Fibroblast of lung (primary cell): ENCODE data around the gene CAMTA1.

Experiments used
- EZH2 ChIP-seq: IDR thresholded peaks from 2 replicates; pipeline ENCODE4 v1.5.1; 2012; ENCODE audit warnings: low read length, control low read depth, mild to moderate bottlenecking; ENCODE audit errors: missing control alignments
- TF ChIP-seq, protein P1 (sequence below), 2 donors: IDR thresholded peaks in 1 of 2; conservative IDR thresholded peaks in 1 of 2; 1 replicate in 1 of 2; 2 replicates in 1 of 2; pipeline ENCODE4 v1.5.1; 2011 to 2012; ENCODE audit warnings: low read length in 2 of 2, control low read depth in 1 of 2, inconsistent platforms in 1 of 2, low read depth in 1 of 2, mild to moderate bottlenecking in 1 of 2

DNA sequence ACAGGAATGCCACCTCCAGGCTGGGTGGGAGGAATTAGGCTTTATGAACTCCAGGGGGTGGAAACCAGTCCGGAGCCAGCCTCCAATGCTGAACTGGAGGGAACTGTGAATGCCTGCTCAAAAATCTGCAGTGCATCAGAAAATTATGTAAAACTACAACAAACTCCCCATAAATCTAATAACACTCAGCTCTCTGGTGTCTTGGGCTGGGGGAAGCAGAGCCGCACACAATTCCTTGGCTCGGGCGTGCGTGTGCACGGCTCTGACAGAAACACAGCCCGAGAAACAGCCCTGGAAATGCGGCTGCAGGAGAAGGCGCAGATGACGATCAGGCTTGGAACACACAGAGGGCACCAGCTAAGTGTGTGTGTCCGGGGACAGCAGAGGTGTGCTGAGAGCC lies 858.3 kb downstream of the CAMTA1 start:
- TF ChIP-seq, protein P1, sequence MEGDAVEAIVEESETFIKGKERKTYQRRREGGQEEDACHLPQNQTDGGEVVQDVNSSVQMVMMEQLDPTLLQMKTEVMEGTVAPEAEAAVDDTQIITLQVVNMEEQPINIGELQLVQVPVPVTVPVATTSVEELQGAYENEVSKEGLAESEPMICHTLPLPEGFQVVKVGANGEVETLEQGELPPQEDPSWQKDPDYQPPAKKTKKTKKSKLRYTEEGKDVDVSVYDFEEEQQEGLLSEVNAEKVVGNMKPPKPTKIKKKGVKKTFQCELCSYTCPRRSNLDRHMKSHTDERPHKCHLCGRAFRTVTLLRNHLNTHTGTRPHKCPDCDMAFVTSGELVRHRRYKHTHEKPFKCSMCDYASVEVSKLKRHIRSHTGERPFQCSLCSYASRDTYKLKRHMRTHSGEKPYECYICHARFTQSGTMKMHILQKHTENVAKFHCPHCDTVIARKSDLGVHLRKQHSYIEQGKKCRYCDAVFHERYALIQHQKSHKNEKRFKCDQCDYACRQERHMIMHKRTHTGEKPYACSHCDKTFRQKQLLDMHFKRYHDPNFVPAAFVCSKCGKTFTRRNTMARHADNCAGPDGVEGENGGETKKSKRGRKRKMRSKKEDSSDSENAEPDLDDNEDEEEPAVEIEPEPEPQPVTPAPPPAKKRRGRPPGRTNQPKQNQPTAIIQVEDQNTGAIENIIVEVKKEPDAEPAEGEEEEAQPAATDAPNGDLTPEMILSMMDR (conservative IDR thresholded peaks at IDR 0.05 in 1 of 2, IDR thresholded peaks at IDR 0.05 in 1 of 2; ENCODE audit: low read depth in 1 of 2, low read length in 2 of 2) = no peak
- TF ChIP-seq EZH2 = no peak
